NCI-H82 treated with DMSO at 0.1 percent for 48 hours (cell line): ENCODE results near the gene MICALL2.

Experiments
- DNase-seq: peaks from one replicate; lab custom pipeline; 2025; ENCODE audit not compliant: unreplicated experiment; lab: John Stamatoyannopoulos, UW

Gene MICALL2

DNA sequence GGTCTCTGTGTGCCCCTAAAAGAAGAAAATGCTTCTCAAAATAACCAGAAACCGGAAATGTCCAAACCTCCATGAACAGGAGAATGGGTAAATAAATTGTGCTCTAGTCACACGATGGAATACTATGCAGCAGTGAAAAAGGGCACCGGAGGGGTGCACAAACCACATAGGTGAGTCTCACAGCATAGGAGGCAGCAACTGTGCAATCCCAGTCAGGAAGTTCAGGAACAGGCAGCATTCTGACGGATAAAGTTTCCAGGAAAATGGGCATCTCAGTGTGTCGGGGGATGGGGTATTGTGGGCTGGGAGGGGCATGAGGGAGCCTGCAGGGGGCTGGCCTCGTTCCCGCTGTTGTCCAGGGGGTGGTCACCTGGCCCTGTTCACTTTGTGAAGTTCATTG, 63.1 kb downstream of the MICALL2 start:
- no peak for DNase-seq

DNA sequence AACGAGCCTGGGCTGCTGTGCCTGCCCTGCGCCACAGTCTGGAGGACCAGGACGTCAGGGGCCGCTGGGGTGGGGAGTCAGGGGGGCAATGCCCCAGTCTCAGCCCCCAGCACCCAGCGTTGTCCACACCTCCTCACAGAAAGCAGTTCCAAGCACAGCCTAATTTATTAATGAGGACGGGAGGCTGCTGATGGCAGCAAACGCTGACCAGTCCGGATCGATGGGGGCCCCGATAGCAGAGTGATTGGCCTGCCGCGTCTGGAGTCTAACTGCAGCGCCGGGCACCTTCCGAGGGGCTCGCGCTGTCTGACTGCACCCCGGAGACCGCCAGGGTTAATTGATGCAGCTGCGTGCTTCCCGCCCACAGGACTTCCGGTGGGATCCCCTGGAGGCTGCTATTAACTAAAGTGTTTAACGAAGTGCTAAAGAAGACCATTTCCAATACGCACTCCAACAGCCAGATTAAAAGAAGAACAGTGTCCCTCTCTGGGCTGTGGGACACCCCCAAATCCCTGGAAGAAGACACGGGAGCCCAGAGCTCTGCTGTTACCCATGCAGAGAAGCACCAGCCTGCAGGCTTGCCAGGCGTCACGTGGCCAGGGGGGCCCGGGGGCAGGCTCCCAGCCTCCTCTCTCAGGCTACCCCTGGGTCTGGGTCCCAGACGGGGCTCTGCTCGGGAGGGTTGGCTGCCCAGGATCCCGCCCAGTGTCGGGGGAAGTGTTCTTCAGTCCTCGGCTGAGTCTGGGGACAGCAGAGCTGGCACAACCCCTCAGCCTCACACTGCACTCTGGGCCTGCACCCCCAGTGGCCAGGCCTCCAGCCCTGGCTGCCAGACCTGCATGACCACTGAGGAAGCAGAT, 63.8 kb downstream of the MICALL2 start:
- DNase-seq, result no peak

- no peak for DNase-seq
Observed at GRCh38 chr7:1394371-1394770, 64.9 kb downstream of the MICALL2 start.

- DNase-seq, result no peak
Observed at GRCh38 chr7:1393421-1393820, 65.8 kb downstream of the MICALL2 start.

DNA sequence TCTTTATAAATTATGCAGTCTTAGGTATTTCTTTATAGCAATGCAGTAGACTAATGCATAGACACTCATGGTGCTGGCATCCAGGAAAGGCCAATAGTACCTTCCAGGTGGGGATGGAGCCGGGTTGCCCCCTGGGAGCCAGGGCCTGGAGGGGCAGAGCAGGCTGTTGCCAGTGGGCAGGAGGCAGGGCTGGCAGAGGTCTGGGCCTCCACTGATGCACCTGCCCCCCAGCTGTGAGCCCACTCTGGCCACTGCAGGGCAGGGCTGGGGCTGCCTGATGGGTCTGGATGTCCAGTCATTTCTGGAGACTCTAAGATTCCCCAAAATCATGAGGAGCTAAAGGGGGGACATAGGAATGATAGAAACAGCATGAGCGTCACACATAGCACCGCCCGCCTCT, 66.7 kb downstream of the MICALL2 start:
- DNase-seq, result no peak

DNA sequence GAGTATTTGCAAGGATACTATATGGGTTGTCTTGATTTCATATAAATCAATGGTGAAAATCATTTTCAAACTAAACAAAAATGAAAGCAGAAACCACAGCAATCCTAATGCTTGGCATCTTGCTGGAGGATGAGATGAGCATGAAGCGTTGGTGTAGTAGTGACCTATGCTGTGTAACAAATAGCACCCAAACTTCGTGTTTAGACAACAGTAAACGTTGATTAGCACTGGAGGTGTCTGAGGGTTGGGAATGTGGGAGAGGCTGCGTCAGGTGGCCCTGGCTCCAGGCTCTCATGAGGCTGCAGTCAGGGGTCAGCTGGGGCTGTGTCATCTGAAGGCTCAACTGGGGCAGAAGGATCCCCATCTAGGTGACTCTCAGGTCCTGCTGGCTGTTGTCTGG, 67.8 kb downstream of the MICALL2 start:
- no peak for DNase-seq

DNA sequence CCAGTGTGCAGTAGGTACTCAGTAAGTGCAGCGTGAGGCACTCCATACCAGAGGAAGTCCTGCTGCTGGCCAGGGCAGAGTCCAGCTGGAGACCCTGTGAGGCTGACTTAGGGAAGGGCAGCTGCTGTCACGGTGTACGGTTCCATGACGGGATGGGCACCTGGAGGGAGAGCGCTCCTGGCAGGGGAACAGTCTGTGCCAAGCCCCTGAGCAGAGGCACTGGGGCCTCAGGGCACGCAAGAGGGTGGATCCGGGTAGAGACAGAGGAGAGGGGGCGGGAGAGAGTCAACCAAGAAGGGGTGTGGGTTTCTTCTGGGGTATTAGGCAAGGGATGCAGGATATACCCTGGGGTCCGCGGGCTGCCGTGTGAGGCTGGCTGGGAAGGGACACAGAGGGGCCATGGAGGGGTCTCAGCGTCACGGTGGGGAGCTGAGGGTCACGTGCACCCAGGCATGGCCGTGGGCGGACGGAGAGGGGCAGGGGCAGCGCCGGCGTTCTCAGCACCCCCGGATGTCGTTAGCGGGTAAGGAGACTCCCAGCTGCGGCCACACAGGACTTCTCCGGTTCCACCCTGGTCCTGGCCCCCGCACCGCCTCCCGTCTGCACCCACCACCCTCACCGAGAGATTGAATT, 70.5 kb downstream of the MICALL2 start:
- DNase-seq, result no peak

GRCh38 chr7:1388021-1388702, 71.1 kb downstream of the MICALL2 start:
- DNase-seq, result no peak

DNA sequence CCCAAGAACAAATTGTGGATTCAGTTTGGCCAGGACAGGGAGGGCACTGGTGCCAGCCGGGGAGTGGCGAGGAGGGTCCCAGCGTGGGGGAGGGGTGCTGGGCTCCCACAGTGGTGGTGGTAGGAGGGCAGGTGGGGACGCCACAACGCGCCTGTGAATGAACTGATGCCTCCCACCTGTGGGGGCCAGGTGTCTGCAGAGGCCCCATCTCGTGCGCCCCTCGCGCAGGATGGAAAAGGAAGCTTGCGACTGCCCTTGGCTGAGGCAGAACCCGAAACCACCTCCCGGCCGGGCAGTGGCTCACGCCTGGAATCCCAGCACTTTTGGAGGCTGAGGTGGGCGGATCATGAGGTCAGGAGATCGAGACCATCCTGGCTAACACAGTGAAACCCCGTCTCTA, 72.0 kb downstream of the MICALL2 start:
- no peak for DNase-seq

- DNase-seq, result no peak
Observed at GRCh38 chr7:1386623-1387220, 72.5 kb downstream of the MICALL2 start.

DNA sequence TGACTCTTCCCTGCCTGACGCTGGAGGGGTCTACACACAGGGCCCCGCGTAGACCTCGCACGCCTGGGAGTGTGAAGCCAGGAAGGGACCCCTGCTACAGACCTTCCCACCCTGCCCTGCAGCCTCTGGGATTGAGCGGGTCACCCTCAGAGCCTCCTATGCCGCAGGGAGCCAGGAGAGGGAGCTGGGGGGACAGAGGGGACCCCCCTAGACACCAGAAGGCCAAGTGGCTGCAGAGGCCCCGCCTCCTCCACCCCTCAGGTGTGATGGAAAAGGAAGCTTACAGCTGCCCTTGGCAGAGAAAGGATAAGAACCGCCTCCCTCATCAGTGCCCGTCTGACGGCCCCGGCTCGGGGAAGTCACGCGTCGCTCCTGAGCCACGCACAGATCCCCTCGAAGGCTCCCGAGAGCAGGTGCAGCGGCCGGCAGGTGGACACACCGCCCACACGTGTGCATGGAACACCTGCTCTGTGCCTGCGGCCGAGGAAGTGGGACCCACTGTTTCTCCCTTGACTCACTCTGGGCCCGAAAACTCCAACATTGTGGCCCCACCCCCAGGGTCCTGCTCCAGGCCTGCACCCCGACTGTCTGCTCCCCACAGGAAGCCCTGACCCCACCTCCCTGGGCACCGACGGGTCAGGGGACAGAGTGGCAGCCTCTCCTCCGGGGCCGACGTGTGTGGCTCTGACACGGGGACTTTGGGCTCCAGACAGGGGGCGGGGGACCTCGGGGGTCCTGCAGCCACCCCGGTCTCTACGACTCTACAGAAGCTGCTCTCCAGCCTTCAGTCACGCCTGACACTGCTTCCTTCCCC, 73.3 kb downstream of the MICALL2 start:
- DNase-seq, result no peak

- no peak for DNase-seq
Observed at GRCh38 chr7:1385086-1385808, 74.0 kb downstream of the MICALL2 start.
